Measurements from ENCODE around the gene SLC13A5.
A peak's percentile ranks its signal among the peaks of the same experiment; 100 is the strongest.

The SLC13A5 gene

DNA sequence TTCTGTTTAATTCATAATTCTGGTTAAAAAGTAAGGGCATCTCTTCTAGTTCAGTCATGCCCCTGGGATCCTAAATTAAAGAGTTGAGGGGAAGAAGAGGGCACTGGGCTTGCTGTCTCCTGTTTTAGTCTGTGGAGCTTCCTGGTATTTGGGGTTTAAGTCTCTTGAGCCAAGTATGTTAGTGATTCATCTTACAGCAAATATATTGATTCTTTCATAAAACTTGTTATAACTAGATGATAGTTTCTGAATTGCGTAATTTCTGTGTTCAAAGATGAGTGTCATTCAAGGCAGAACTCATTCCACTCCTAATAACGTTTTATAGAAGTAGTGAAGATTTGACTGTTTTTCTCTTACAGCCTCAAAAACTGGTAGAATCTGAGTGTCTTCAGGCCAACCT lies 70.6 kb downstream of the SLC13A5 start:
- DNase-seq (ENCODE audit: low read depth): no peak
- TF ChIP-seq POLR2A (IDR thresholded peaks at IDR 0.05; ENCODE audit: extremely low read depth, insufficient read length) (no peak), MYC (IDR thresholded peaks at IDR 0.05; ENCODE audit: low read depth, low read length) (no peak)
- TF ChIP-seq, protein P1, sequence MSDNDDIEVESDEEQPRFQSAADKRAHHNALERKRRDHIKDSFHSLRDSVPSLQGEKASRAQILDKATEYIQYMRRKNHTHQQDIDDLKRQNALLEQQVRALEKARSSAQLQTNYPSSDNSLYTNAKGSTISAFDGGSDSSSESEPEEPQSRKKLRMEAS (IDR thresholded peaks at IDR 0.05; ENCODE audit: low read depth, low read length): no peak
- TF ChIP-seq, protein P2, sequence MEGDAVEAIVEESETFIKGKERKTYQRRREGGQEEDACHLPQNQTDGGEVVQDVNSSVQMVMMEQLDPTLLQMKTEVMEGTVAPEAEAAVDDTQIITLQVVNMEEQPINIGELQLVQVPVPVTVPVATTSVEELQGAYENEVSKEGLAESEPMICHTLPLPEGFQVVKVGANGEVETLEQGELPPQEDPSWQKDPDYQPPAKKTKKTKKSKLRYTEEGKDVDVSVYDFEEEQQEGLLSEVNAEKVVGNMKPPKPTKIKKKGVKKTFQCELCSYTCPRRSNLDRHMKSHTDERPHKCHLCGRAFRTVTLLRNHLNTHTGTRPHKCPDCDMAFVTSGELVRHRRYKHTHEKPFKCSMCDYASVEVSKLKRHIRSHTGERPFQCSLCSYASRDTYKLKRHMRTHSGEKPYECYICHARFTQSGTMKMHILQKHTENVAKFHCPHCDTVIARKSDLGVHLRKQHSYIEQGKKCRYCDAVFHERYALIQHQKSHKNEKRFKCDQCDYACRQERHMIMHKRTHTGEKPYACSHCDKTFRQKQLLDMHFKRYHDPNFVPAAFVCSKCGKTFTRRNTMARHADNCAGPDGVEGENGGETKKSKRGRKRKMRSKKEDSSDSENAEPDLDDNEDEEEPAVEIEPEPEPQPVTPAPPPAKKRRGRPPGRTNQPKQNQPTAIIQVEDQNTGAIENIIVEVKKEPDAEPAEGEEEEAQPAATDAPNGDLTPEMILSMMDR (IDR thresholded peaks at IDR 0.05; ENCODE audit: low read depth, low read length): no peak
- peak overlapping the region; percentile 90 for H3K4me3 ChIP-seq (ENCODE audit: low read depth, low read length)

DNA sequence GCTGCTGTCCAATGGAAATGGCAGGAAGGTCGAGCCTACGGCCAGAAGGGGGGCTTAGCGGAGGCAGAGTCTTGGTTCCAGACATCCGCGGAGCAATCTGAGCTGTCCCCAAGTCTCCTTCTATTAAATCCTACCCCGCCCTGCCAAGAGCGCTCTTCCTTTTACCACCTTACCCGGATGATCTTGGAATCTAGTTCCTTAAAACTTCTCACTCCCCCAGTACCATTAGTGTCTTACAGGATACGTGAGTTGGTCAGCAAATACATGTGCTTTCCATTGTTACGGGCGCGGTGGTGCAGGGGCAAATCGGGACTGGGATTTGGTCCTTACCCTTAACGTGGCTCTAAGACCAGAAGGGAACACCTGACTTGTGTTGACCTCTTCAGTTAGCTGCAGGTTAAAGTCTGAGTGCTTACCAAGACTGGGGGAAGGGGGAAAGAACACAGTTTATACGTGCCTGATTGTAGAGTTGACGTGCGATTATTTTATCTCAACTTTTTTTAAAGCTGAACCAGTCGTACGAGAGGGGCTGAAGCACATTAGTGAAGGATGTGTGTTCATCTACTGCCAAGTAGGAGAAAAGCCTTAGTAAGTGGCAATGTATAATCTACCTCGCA lies 71.8 kb downstream of the SLC13A5 start:
- no peak for DNase-seq (ENCODE audit: low read depth)
- TF ChIP-seq, protein P1 (IDR thresholded peaks at IDR 0.05; ENCODE audit: low read depth, low read length): peak; percentile 76
- 0 out of 2 replicates have a peak, but pooled peaks have one; percentile 47 for TF ChIP-seq MYC (IDR thresholded peaks at IDR 0.05; ENCODE audit: low read depth, low read length)
- TF ChIP-seq, protein P2 (IDR thresholded peaks at IDR 0.05; ENCODE audit: low read depth, low read length): no peak
- H3K4me3 ChIP-seq (ENCODE audit: low read depth, low read length): peak overlapping the region; percentile 90

DNA sequence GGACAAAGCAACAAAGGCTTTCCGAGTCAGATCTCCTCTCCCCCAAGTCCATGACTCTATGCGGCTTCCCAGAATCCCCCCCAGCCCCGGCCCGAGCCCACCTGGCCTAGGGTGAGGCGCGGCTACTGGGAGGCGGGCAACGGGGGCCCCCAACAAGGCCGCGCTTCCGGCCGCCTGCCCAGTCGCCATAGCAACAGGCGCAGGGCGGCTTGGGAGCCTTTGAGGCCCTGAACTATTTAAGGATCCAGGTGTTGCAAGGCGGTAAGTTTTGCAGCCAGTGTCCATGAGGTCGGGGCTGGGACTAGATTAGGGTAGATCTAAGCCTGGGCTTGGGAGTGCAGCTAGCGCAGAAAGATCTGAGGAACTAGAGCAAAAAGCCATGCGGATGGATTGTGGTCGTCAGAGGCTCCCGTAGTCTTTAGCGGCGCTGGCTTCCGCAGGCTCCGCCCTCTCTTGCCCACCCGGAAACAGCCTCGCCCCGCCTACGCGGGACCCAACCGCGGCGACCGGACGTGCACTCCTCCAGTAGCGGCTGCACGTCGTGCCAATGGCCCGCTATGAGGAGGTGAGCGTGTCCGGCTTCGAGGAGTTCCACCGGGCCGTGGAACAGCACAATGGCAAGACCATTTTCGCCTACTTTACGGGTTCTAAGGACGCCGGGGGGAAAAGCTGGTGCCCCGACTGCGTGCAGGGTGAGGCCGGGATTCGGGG lies 72.5 kb downstream of the SLC13A5 start, which contains the start of the genes KIAA0753 and TXNDC17:
Gene KIAA0753 (minus strand): TSS at position 176 of the 711 bp plus-strand sequence. CDS start 5,608 bp downstream, outside the sequence.
Gene TXNDC17 (plus strand): TSS at position 525 of the 711 bp plus-strand sequence. CDS start 23 bp downstream, at position 548.
- TF ChIP-seq, protein P1 (IDR thresholded peaks at IDR 0.05; ENCODE audit: low read depth, low read length): peak; percentile 23; the same call in 1 of the 2 replicates
- TF ChIP-seq POLR2A (IDR thresholded peaks at IDR 0.05; ENCODE audit: extremely low read depth, insufficient read length): peak; percentile 79
- TF ChIP-seq, protein P2 (IDR thresholded peaks at IDR 0.05; ENCODE audit: low read depth, low read length): no peak
- TF ChIP-seq MYC (IDR thresholded peaks at IDR 0.05; ENCODE audit: low read depth, low read length): peak; percentile 47; the same call in 1 of the 2 replicates
- peak within 1 kb of the TSS; percentile 90 for H3K4me3 ChIP-seq (ENCODE audit: low read depth, low read length)
- DNase-seq (ENCODE audit: low read depth): peak; percentile 91

DNA sequence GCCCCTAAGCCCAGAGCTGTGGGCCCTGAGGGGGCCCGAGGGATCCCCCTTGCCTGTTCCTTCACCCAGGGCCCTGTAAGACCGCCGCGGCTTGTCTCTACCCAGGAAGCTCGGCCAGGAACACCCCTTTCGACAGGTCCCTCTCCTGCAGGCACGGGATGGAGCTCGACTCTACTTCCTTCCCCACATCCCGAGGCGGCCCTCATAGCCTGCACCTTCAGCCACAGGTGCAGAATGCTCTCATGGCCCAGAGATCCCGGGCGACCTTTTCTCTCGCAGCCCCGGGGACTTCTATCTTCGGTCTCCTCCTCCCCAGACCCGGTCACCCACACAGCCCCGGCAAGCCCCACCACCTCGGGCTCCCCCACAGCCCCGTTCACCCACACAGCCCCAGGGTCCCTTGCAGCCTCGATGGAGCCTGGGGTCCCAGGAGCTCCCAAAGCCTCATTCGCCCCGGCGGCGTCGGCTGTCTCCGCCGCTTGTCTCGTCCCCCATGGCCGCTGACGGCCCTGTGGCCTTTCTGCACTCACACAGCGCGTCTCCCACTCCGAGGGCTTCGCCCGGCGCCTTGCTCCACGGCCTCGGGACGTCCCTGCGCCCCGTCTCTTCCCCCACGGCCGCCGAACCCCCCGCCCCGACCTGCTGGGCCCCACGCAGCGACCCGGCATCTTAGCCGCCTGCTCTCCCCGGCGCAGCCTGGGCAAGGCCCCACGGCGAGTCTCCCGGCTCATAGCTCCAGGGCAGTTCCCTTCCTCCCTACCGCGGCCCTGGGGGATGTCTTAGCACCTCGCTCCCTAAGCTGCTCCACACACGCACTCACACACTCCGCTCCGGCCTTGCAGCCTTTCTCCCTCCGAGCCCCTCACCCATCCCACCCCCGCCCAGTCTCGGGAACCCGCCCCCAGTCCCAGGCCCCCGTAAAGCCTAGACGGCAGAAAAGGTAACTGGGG lies 73.3 kb downstream of the SLC13A5 start:
- DNase-seq (ENCODE audit: low read depth): peak; percentile 55
- peak overlapping the region; percentile 90 for H3K4me3 ChIP-seq (ENCODE audit: low read depth, low read length)
- TF ChIP-seq, protein P2 (IDR thresholded peaks at IDR 0.05; ENCODE audit: low read depth, low read length): no peak
- no peak for TF ChIP-seq POLR2A (IDR thresholded peaks at IDR 0.05; ENCODE audit: extremely low read depth, insufficient read length)
- TF ChIP-seq MYC (IDR thresholded peaks at IDR 0.05; ENCODE audit: low read depth, low read length): no peak
- TF ChIP-seq, protein P1 (IDR thresholded peaks at IDR 0.05; ENCODE audit: low read depth, low read length): no peak

DNA sequence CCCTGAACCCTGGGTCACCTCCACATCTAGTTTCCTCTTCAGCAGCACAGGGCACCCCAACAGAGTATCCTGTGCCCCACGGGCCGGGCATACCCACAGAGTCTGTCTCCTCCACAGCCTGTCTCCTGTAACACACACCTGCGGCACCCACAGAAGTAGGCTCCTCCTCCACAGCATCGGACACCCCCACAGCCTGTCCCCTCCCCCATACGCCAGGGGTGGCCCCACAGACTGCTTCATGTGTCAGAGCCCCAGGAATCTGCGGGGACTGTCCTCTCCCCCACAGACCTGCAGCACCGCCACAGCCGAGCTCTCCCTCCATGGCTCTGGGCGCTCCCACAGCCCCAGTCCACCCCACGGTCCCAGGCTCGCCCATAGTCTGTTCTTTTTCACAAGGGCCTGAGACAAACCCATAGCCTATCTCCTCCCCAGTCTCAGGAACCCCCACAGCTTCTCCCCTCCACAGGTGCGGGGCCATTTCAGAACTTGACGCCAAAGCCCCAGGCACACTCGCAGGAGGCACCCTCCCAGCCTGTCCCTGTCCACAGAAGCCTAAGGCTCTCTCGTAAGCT lies 74.1 kb downstream of the SLC13A5 start:
- no peak for DNase-seq (ENCODE audit: low read depth)
- TF ChIP-seq, protein P2 (IDR thresholded peaks at IDR 0.05; ENCODE audit: low read depth, low read length): no peak
- no peak for TF ChIP-seq POLR2A (IDR thresholded peaks at IDR 0.05; ENCODE audit: extremely low read depth, insufficient read length)
- TF ChIP-seq, protein P1 (IDR thresholded peaks at IDR 0.05; ENCODE audit: low read depth, low read length): no peak
- TF ChIP-seq MYC (IDR thresholded peaks at IDR 0.05; ENCODE audit: low read depth, low read length): no peak
- H3K4me3 ChIP-seq (ENCODE audit: low read depth, low read length): peak overlapping the region; percentile 90

All from NB4 (cell line).